WERI-Rb-1 (cell line): ENCODE data around the gene TSC22D1.

ENCODE experiments used
- DNase-seq: peaks from one replicate; pipeline ENCODE4 v3.0.0-alpha.2; 2020
- H3K27ac ChIP-seq: fragments of 250-450 bp; sonication (Bioruptor Pico); 2 replicates; pipeline ENCODE4 v1.5.1; 2020; ENCODE audit warnings: mild to moderate bottlenecking, moderate library complexity
- H3K27me3 ChIP-seq: fragments of 250-450 bp; sonication (Bioruptor Pico); 2 replicates; pipeline ENCODE4 v1.5.1; 2021; ENCODE audit warnings: mild to moderate bottlenecking, low read depth, moderate library complexity; ENCODE audit not compliant: insufficient read depth, severe bottlenecking
- H3K36me3 ChIP-seq: fragments of 250-450 bp; sonication (Bioruptor Pico); 2 replicates; pipeline ENCODE4 v1.5.1; 2020; ENCODE audit warnings: mild to moderate bottlenecking, moderate library complexity
- H3K4me3 ChIP-seq: 2 replicates; pipeline ENCODE4 v1.5.1; 2011; ENCODE audit warnings: low read depth, mild to moderate bottlenecking, control low read depth, low read length
- H3K9me3 ChIP-seq: fragments of 250-450 bp; sonication (Bioruptor Pico); 2 replicates; pipeline ENCODE4 v1.5.1; 2021; ENCODE audit warnings: mild to moderate bottlenecking, moderate library complexity; ENCODE audit not compliant: severe bottlenecking
- TF ChIP-seq, protein P1 (sequence below): IDR thresholded peaks from 2 replicates; pipeline ENCODE4 v1.5.1; 2011; ENCODE audit warnings: low read depth, mild to moderate bottlenecking, control low read depth, inconsistent platforms, low read length

The TSC22D1 gene

GRCh38 chr13:44449999-44450821 is 125.9 kb downstream of the TSC22D1 start:
- DNase-seq: no peak
- no peaks in the 10 kb centered on the region for H3K36me3 ChIP-seq
- no peak overlapping the region for H3K4me3 ChIP-seq
- TF ChIP-seq, protein P1, sequence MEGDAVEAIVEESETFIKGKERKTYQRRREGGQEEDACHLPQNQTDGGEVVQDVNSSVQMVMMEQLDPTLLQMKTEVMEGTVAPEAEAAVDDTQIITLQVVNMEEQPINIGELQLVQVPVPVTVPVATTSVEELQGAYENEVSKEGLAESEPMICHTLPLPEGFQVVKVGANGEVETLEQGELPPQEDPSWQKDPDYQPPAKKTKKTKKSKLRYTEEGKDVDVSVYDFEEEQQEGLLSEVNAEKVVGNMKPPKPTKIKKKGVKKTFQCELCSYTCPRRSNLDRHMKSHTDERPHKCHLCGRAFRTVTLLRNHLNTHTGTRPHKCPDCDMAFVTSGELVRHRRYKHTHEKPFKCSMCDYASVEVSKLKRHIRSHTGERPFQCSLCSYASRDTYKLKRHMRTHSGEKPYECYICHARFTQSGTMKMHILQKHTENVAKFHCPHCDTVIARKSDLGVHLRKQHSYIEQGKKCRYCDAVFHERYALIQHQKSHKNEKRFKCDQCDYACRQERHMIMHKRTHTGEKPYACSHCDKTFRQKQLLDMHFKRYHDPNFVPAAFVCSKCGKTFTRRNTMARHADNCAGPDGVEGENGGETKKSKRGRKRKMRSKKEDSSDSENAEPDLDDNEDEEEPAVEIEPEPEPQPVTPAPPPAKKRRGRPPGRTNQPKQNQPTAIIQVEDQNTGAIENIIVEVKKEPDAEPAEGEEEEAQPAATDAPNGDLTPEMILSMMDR: no peak
- H3K9me3 ChIP-seq: no peaks in the 10 kb centered on the region
- no peaks in the 10 kb centered on the region for H3K27me3 ChIP-seq
- H3K27ac ChIP-seq: no peak overlapping the region

DNA sequence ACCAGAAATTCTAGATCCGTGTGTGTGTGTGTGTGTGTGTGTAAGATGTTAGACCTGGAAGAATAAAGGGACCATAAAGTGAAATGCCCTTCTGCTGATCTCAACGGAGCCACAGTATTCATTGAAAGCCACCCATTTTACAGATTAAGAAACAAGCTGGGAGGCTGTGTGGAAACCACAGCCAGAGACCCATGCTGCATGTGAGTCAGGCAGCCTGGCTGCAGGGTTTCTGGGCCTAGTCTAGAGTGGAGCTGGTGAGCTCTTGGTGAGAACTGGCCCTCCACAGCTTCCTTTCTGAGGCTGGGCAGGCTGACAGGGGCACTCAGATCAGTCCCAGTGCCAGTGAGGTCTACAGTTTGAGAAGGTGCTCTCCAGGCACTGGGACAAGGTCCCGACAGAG is 127.3 kb downstream of the TSC22D1 start:
- no peak overlapping the region for H3K4me3 ChIP-seq
- TF ChIP-seq, protein P1: no peak
- H3K36me3 ChIP-seq: no peaks in the 10 kb centered on the region
- H3K9me3 ChIP-seq: no peaks in the 10 kb centered on the region
- no peaks in the 10 kb centered on the region for H3K27me3 ChIP-seq
- DNase-seq: no peak
- H3K27ac ChIP-seq: no peak overlapping the region

DNA sequence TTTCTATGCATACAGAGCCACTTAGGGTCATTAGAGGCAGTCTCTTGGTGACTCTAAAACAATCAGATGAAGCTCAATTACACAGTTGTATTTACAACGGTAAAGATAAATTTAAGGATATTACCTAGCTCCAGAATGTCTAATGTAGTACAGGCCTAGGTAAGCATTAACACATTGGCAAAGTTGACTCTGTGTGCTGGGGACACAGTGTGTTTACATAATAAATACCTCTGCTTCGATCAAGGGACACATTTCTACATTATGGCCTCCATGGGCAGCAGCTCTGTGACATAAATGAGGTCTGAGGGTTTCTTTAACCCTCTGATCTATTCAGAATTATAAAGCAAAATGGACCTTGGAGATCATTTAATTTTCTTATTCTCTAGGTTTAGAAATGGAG is 127.8 kb downstream of the TSC22D1 start:
- Histone ChIP-seq H3K4me3 (no peak overlapping the region), H3K27ac (no peak overlapping the region), H3K27me3 (no peaks in the 10 kb centered on the region), H3K9me3 (no peaks in the 10 kb centered on the region), H3K36me3 (no peaks in the 10 kb centered on the region)
- DNase-seq: no peak
- TF ChIP-seq, protein P1: no peak

- no peaks in the 10 kb centered on the region for H3K27me3 ChIP-seq
- no peak overlapping the region for H3K4me3 ChIP-seq
- no peak overlapping the region for H3K27ac ChIP-seq
- TF ChIP-seq, protein P1: no peak
- no peaks in the 10 kb centered on the region for H3K36me3 ChIP-seq
- no peak for DNase-seq
- no peaks in the 10 kb centered on the region for H3K9me3 ChIP-seq
Observed at GRCh38 chr13:44447783-44448321, 128.3 kb downstream of the TSC22D1 start.

DNA sequence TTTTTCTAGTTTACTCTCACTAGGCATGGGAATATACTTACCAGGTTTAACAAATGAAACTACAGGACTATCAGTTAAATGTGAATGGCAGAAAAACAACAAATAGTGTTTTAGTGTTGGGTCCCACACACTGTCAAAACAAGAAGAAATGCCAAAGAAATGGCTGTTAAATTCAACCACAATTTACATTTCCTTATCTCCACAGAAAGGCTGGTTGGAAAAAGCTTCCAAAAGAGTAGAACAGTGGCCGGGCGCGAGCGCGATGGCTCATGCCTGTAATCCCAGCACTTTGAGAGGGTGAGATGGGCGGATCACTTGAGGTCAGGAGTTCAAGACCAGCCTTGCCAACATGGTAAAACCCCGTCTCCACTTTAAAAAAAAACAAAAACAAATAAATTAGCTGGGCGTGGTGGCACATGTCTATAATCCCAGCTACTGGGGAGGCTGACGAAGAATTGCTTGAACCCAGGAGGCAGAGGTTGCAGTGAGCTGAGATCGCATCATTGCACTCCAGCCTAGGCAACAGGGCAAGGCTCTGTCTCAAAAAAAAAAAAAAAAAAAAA is 136.0 kb downstream of the TSC22D1 start:
- TF ChIP-seq, protein P1: no peak
- no peaks in the 10 kb centered on the region for H3K27me3 ChIP-seq
- H3K36me3 ChIP-seq: no peaks in the 10 kb centered on the region
- H3K9me3 ChIP-seq: no peaks in the 10 kb centered on the region
- no peak overlapping the region for H3K4me3 ChIP-seq
- DNase-seq: no peak
- no peak overlapping the region for H3K27ac ChIP-seq
